ENCODE data around the gene CD80.

Gene CD80

DNA sequence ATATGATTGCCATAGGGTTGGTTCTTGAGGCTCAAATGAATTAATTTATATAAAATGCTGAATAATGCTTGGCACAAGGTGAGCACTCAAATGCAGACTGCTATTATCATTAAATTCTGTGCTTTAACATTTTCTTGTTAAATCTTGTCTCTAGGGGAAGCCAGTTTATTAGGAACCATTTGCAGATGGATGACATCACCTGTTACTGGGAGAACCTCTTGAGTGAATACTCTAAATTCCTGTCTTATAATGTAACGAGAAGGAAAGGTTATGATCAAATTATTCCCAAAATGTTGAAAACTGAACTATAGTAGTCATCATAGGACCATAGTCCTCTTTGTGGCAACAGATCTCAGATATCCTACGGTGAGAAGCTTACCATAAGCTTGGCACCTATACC lies 67.3 kb downstream of the CD80 start:
- no peak for DNase-seq

DNA sequence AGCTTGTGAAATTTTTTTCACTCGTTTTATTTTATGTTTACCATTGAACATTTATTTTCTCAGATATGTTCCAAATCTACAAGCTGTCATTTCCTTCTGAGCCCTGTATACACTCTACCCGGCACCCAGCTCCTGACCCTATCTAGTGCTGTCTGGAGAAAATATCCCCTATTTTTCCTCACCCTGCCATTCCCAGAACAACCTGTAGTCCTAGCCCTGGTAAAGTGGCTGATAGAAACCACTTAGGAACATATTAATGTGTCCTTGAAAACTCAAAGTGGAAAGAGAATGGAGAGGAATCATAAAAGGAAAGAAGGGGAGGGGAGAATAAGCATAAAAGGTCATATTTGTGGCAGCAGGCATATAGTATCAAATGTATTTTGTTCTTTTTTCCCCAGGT lies 69.3 kb downstream of the CD80 start:
- no peak for DNase-seq

DNA sequence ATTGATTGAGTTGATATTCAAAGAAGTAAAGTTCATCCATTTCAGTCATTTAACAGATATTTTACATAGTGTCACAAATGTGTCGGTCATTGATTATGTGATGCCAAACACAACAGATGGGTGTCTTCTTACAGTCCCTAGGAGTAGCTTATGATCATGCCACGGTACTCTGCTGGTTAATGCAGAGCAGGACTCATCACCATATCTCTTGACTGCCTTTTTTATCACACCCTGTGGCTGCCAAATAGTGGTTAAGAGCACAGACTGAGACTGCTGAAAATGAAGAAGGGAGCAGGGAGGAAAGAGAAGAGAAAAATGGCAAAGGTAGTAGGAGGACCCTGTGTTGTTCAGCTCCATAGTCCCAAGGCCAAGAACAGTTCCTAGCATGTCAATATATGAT lies 73.9 kb downstream of the CD80 start:
- no peak for DNase-seq

DNA sequence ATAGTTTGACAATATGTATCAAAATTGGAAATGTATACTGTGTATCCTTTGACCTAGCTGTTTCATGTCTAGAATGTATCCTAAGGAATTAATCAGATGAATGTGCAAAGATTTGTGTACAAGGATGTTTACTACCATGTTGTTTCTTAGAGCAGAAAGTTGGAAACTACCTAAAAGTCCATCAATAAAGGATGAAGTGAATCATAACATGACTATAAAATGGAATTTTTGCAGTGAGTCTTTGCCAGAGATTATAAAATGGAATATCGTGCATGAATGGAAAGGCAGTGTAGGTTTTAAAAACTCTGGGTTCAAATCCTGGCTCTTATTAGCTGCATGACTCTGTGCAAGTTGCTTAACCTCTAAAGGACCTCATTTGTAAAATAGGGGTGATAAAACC lies 76.3 kb downstream of the CD80 start:
- no peak for DNase-seq

DNA sequence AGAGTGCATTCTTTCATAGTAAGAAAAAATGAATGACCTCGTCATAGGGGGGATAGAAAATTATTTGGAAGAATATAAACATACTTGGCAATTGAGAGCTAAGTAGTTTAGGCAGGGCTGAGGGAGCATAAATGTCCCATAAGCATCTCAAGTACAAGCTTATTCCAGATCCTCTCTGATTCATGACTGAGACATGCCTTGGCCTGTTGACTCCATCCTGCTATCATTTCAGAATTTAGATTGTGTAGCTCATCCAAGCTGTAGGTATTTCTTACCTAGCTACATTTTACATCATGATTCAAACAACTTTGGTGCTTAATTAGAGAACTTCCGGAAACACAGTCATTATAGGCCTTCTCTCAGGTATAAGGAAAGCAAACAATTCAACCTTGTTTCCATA lies 78.3 kb downstream of the CD80 start:
- no peak for DNase-seq

All from DMS153 (cell line).